HG03457 (cell line): ENCODE measurements around the gene NAV3.

Source experiments
- ATAC-seq: cut with Tn5 transposase; IDR thresholded peaks from one replicate; pipeline ENCODE4 v1.9.1; 2021; ENCODE audit warnings: moderate number of reproducible peaks; ENCODE audit not compliant: unreplicated experiment

The NAV3 gene

GRCh38 chr12:77845831-77846230 lies 15.1 kb downstream of the NAV3 start:
- ATAC-seq: no peak

GRCh38 chr12:77847060-77847541 lies 16.4 kb downstream of the NAV3 start:
- ATAC-seq: peak; percentile 87

GRCh38 chr12:77847680-77848431 lies 17.2 kb downstream of the NAV3 start:
- no peak for ATAC-seq

- ATAC-seq: no peak
These were observed 19.4 kb downstream of the NAV3 start for GRCh38 chr12:77850129-77850528.

GRCh38 chr12:77850698-77851097 lies 20.0 kb downstream of the NAV3 start:
- ATAC-seq: no peak

GRCh38 chr12:77855548-77855947 lies 24.9 kb downstream of the NAV3 start:
- ATAC-seq: no peak

GRCh38 chr12:77861317-77861716 lies 30.6 kb downstream of the NAV3 start:
- no peak for ATAC-seq

GRCh38 chr12:77865178-77865577 lies 34.5 kb downstream of the NAV3 start:
- no peak for ATAC-seq

GRCh38 chr12:77878901-77879300 lies 48.2 kb downstream of the NAV3 start:
- no peak for ATAC-seq

- no peak for ATAC-seq
These were observed 52.0 kb downstream of the NAV3 start for GRCh38 chr12:77882709-77883108.

- no peak for ATAC-seq
These were observed 57.9 kb downstream of the NAV3 start for GRCh38 chr12:77888611-77889010.

- ATAC-seq: no peak
These were observed 60.9 kb downstream of the NAV3 start for GRCh38 chr12:77891518-77892147.

- no peak for ATAC-seq
These were observed 63.2 kb downstream of the NAV3 start for GRCh38 chr12:77893918-77894317.

GRCh38 chr12:77894556-77894955 lies 63.9 kb downstream of the NAV3 start:
- no peak for ATAC-seq

- ATAC-seq: no peak
These were observed 65.0 kb downstream of the NAV3 start for GRCh38 chr12:77895699-77896098.

GRCh38 chr12:77907936-77908335 lies 77.2 kb downstream of the NAV3 start:
- ATAC-seq: no peak

GRCh38 chr12:77914081-77914488 lies 83.4 kb downstream of the NAV3 start:
- no peak for ATAC-seq

GRCh38 chr12:77915071-77915600 lies 84.4 kb downstream of the NAV3 start:
- ATAC-seq: no peak

GRCh38 chr12:77916276-77916675 lies 85.6 kb downstream of the NAV3 start:
- no peak for ATAC-seq

GRCh38 chr12:77918046-77918445 lies 87.4 kb downstream of the NAV3 start:
- no peak for ATAC-seq

GRCh38 chr12:77919450-77919849 lies 88.8 kb downstream of the NAV3 start:
- no peak for ATAC-seq

- no peak for ATAC-seq
These were observed 93.2 kb downstream of the NAV3 start for GRCh38 chr12:77923882-77924281.
